Loucy (cell line): ENCODE data around the gene UFD1.

Experiments used
- H2AFZ ChIP-seq: fragments of 200-600 bp; sonication (generic); 2 replicates; pipeline ENCODE4 v1.6.0; 2016; ENCODE audit warnings: antibody characterized with exemption, mild to moderate bottlenecking, low read length, moderate library complexity
- H3F3A ChIP-seq: fragments of 200-600 bp; 2 replicates; pipeline ENCODE4 v1.6.0; 2016; ENCODE audit warnings: antibody characterized with exemption, low read depth, mild to moderate bottlenecking
- H3K27me3 ChIP-seq: fragments of 200-600 bp; sonication (generic); 2 replicates; pipeline ENCODE4 v1.6.1; 2014; ENCODE audit warnings: low read length, mild to moderate bottlenecking; ENCODE audit not compliant: insufficient read depth, poor library complexity, severe bottlenecking
- H3K36me3 ChIP-seq: fragments of 200-600 bp; sonication (generic); 2 replicates; pipeline ENCODE4 v1.6.1; 2016; ENCODE audit warnings: low read length; ENCODE audit not compliant: insufficient read depth
- H3K4me1 ChIP-seq: fragments of 200-600 bp; sonication (generic); 2 replicates; pipeline ENCODE4 v1.5.1; 2014; ENCODE audit warnings: low read length, mild to moderate bottlenecking; ENCODE audit not compliant: insufficient read depth, poor library complexity, severe bottlenecking
- H3K4me2 ChIP-seq: fragments of 200-600 bp; sonication (generic); 2 replicates; pipeline ENCODE4 v1.6.0; 2014; ENCODE audit warnings: antibody characterized with exemption, low read length, low read depth, mild to moderate bottlenecking; ENCODE audit not compliant: poor library complexity, severe bottlenecking
- H3K4me3 ChIP-seq: fragments of 200-600 bp; sonication (generic); 2 replicates; pipeline ENCODE4 v1.5.1; 2014; ENCODE audit warnings: low read length, mild to moderate bottlenecking, mixed read lengths; ENCODE audit not compliant: poor library complexity, severe bottlenecking
- H3K79me2 ChIP-seq: fragments of 200-600 bp; sonication (generic); 2 replicates; pipeline ENCODE4 v1.6.1; 2014; ENCODE audit warnings: low read length; ENCODE audit not compliant: insufficient read depth
- H3K9ac ChIP-seq: fragments of 200-600 bp; sonication (generic); 2 replicates; pipeline ENCODE4 v1.6.0; 2014; ENCODE audit warnings: mild to moderate bottlenecking, low read depth, low read length, moderate library complexity; ENCODE audit not compliant: poor library complexity, severe bottlenecking
- H3K9me2 ChIP-seq: fragments of 200-600 bp; sonication (generic); replicated peaks from 2 replicates; pipeline ENCODE4 v1.6.1; 2016; ENCODE audit warnings: low read depth, low read length, mixed read lengths
- H3K9me3 ChIP-seq: fragments of 200-600 bp; sonication (generic); 2 replicates; pipeline ENCODE4 v1.6.1; 2014; ENCODE audit warnings: mild to moderate bottlenecking, antibody characterized with exemption, low read length, low read depth; ENCODE audit not compliant: insufficient read depth
- H4K20me1 ChIP-seq: fragments of 200-600 bp; sonication (generic); 2 replicates; pipeline ENCODE4 v1.6.0; 2014; ENCODE audit warnings: antibody characterized with exemption, low read length, mild to moderate bottlenecking; ENCODE audit not compliant: insufficient read depth, poor library complexity, severe bottlenecking
- CTCF ChIP-seq: fragments of 200-600 bp; sonication (generic); conservative IDR thresholded peaks from 2 replicates; pipeline ENCODE4 v1.5.1; 2014; ENCODE audit warnings: mild to moderate bottlenecking, antibody characterized with exemption, low read length
- EZH2phosphoT487 ChIP-seq: fragments of 200-600 bp; IDR thresholded peaks from 2 replicates; pipeline ENCODE4 v1.6.1; 2018; ENCODE audit warnings: antibody characterized with exemption, mild to moderate bottlenecking, moderate library complexity, borderline replicate concordance

Gene UFD1

DNA sequence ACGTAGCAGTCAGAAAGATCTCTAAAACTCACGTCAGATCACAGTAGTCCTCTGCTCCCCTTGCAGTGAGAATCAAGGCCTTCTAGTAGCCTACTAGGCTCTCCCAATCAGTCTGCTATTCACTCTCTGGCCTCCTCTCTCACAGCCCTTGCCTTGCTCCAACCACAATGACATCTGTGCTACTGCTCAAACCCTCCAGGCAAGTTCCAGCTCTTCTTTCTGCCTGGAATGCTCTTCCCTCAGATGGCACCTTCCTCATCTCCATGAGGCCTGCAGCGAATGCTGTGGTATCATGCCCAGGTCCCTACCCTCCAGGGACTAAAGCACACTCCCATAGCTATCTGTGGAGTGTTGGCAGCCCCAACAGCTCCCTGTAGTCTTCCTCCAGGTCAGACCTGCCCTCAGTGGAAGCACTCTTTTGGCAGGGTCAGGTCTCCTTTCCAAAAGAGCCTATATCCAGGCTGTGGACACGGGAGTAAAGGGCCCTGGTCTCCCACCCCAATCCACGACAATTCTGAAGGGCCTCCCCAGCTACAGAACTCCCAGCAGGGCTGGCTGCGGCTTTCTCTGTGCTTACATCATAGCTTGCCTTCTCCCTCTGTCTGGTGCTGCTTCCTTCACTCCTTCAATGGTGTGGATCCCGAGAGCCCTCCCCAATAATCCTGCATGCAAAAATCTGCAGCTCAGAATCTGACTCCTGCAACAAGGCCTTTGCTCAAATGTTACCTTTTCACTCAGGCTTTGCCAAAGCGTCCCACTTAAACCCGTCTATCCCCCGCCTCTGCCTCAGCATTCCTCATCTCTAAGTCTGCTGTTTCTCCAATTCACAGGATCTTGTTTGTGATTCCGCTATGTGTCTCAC, 56.3 kb downstream of the UFD1 start:
- Histone ChIP-seq H3K9me2 (no peaks in the 10 kb centered on the region), H3K79me2 (peaks cover 87% of the 10 kb centered on the region), H3K4me1 (peaks cover 49% of the 10 kb centered on the region), H3K9ac (peak overlapping the region; percentile 3), H3K36me3 (peaks cover 6% of the 10 kb centered on the region; the same call in 1 of the 2 replicates), H3K27me3 (no peaks in the 10 kb centered on the region), H3F3A (no peaks in the 10 kb centered on the region; the same call in 1 of the 2 replicates), H3K4me3 (no peak overlapping the region), H3K9me3 (no peaks in the 10 kb centered on the region), H3K4me2 (peak overlapping the region; percentile 29), H2AFZ (no peak overlapping the region), H4K20me1 (peaks cover 17% of the 10 kb centered on the region)
- TF ChIP-seq EZH2phosphoT487, result no peak
- TF ChIP-seq CTCF, result no peak

GRCh38 chr22:19420321-19420720, 58.7 kb downstream of the UFD1 start:
- peaks cover 49% of the 10 kb centered on the region for H3K4me1 ChIP-seq
- peaks cover 5% of the 10 kb centered on the region; the same call in 1 of the 2 replicates for H3K36me3 ChIP-seq
- H3K9me2 ChIP-seq, result no peaks in the 10 kb centered on the region

DNA sequence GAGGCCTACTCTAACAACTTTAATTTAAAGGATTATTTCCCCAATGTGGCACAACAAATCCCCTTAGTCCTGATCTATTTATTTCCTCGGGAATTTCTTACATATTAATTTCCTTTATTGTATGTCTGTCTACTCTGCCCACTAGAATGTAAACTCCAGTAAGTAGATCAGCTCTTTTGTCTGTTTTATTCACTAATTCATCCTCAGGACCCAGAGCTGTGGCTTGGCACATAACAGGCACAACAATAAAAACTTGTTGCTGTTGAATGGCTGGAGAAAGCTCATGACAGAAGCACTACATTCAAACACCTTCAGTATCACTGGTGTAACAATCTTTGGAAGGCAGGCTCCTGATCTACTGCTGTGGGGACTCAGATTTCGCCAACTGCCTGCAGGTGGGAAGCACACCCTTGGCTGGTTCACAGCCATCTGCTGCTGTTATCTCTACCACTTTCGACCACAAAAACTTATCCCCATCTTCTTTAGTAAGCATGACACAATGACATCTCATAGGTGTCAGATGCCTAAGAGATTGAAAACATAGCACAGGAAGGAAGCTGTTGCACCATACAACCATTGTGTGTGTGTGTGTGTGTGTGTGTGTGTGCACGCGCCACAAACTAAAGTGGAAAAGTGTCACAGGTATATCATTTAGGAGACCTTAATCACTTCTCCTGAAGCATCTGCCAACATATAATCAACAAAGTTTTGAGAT, 59.4 kb downstream of the UFD1 start:
- TF ChIP-seq EZH2phosphoT487 (no peak), CTCF (no peak)
- no peaks in the 10 kb centered on the region for H3K9me3 ChIP-seq
- H3F3A ChIP-seq, result no peaks in the 10 kb centered on the region; the same call in 1 of the 2 replicates
- peak overlapping the region; percentile 41 for H3K4me2 ChIP-seq
- H3K27me3 ChIP-seq, result no peaks in the 10 kb centered on the region
- peak overlapping the region; percentile 54 for H3K9ac ChIP-seq
- H3K4me1 ChIP-seq, result peaks cover 43% of the 10 kb centered on the region
- peak overlapping the region; percentile 17 for H3K4me3 ChIP-seq
- no peaks in the 10 kb centered on the region for H3K9me2 ChIP-seq
- H2AFZ ChIP-seq, result no peak overlapping the region
- peaks cover 85% of the 10 kb centered on the region for H3K79me2 ChIP-seq
- no peaks in the 10 kb centered on the region for H3K36me3 ChIP-seq
- peaks cover 8% of the 10 kb centered on the region for H4K20me1 ChIP-seq

More at GRCh38 chr22:19420321-19420720, 58.7 kb downstream of the UFD1 start:
- Histone ChIP-seq H3K9ac (no peak overlapping the region), H4K20me1 (peaks cover 14% of the 10 kb centered on the region), H3K9me3 (no peaks in the 10 kb centered on the region), H2AFZ (no peak overlapping the region), H3F3A (no peaks in the 10 kb centered on the region; the same call in 1 of the 2 replicates), H3K27me3 (no peaks in the 10 kb centered on the region), H3K79me2 (peaks cover 87% of the 10 kb centered on the region), H3K4me2 (peak overlapping the region; percentile 41), H3K4me3 (no peak overlapping the region)
- no peak for TF ChIP-seq EZH2phosphoT487
- TF ChIP-seq CTCF, result no peak
